ENCODE measurements around the gene COL5A1. TPM values are rescaled to one million over a fixed set of nuclear protein-coding genes. Genes with fewer than 3 reads are reported as not detected.

The COL5A1 gene
- total RNA-seq, 1 donor from 2014 or later: 2.9 TPM

GRCh38 chr9:134756098-134756497, 114.5 kb downstream of the COL5A1 start:
- DNase-seq (ENCODE audit: low spot score in 2 of 2) (no peak), FAIRE-seq (no peak)

- FAIRE-seq (no peak), DNase-seq (ENCODE audit: low spot score in 2 of 2) (no peak)
These were observed 115.8 kb downstream of the COL5A1 start for GRCh38 chr9:134757216-134757975.

- FAIRE-seq: no peak
These were observed 117.5 kb downstream of the COL5A1 start for GRCh38 chr9:134758949-134759607.

DNA sequence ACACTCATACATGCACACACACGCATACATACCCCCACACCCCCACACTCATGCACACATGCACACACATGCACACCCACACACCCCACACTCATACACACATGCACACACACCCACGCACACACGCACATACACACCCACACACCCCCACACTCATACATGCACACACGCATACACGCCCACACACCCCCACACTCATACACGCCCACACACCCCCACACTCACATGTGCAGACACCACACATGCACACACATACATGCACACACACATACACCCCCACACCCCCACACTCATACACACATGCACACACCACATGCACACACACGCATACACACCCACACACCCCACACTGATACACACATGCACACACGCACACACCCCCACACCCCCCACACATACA, 118.3 kb downstream of the COL5A1 start:
- DNase-seq (ENCODE audit: low spot score in 2 of 2) (no peak), FAIRE-seq (no peak)

More at GRCh38 chr9:134758949-134759607, 117.5 kb downstream of the COL5A1 start:
- no peak for DNase-seq (ENCODE audit: low spot score in 2 of 2)

- FAIRE-seq (no peak), DNase-seq (ENCODE audit: low spot score in 2 of 2) (no peak)
These were observed 119.3 kb downstream of the COL5A1 start for GRCh38 chr9:134760750-134761420.

DNA sequence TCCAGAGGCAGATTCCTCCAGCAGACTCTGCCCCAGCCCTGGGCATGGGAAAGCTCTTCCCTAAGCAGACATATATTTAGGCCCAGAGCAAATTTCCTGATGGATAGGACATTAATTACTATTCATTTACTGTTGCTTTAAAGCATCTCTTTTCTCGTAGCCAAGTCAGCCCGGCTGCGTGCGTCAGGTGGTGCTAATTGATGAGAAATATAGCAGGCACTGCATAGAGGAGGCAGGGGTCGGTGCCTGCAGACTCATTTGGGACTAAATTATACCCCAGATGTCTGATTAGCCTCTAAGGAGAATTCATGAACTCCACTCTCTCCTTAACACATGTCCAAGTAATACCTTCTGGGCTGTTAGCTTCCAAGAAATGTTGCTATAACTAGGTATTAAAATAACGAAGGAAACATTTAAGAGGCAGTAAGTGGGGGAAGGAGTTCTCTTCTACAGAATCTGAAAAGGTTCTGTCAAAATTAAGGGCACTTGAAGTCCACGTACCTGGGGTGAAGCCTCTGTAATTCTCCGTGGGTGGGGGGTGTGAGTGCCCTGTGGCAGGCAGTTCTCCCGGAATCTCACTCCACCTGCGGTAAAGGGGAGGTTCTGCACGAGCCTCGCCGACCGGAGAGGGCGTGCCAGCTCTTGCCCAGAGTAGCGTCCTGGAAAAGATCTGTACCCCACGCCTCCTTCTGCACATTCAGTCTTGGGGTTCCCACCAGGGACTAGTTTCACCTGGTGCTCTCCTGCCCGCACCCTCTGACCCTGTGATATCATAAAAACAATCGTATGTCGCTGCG, 123.1 kb downstream of the COL5A1 start:
- no peak for FAIRE-seq
- no peak for DNase-seq (ENCODE audit: low spot score in 2 of 2)

GRCh38 chr9:134765785-134766184, 124.2 kb downstream of the COL5A1 start:
- no peak for FAIRE-seq
- no peak for DNase-seq (ENCODE audit: low spot score in 2 of 2)

- FAIRE-seq (no peak), DNase-seq (ENCODE audit: low spot score in 2 of 2) (no peak)
These were observed 125.0 kb downstream of the COL5A1 start for GRCh38 chr9:134766587-134766986.

- FAIRE-seq (no peak), DNase-seq (ENCODE audit: low spot score in 2 of 2) (no peak)
These were observed 126.7 kb downstream of the COL5A1 start for GRCh38 chr9:134768332-134768708.

GRCh38 chr9:134768709-134769351, 127.2 kb downstream of the COL5A1 start:
- FAIRE-seq (no peak), DNase-seq (ENCODE audit: low spot score in 2 of 2) (peak in 1 of 2 donors; percentile 51)

GRCh38 chr9:134770972-134771971, 129.7 kb downstream of the COL5A1 start:
- FAIRE-seq (no peak), DNase-seq (ENCODE audit: low spot score in 2 of 2) (no peak)

GRCh38 chr9:134772331-134772730, 130.7 kb downstream of the COL5A1 start:
- FAIRE-seq (no peak), DNase-seq (ENCODE audit: low spot score in 2 of 2) (no peak)

GRCh38 chr9:134773842-134774241, 132.2 kb downstream of the COL5A1 start:
- DNase-seq (ENCODE audit: low spot score in 2 of 2) (no peak), FAIRE-seq (no peak)

DNA sequence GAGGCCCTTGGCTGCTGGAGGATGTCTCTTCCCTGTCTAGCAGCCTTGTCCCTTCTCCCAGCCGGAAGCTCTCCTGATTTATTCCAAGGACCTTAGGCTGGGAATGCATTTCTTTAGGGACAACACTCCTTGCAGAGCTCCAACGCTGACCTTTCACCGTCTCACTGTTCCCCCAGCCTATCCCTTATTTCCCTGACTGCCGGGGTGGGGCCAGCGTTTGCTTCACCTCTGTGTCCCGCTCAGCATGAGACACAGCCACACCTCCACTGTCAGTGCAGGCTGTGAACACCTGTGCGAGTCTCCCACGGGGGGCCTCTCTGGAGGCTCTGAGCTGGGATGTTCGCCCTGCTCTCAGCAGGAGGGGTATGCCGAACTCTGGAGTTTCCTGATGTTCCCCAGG, 132.8 kb downstream of the COL5A1 start:
- DNase-seq (ENCODE audit: low spot score in 2 of 2) (no peak), FAIRE-seq (no peak)

DNA sequence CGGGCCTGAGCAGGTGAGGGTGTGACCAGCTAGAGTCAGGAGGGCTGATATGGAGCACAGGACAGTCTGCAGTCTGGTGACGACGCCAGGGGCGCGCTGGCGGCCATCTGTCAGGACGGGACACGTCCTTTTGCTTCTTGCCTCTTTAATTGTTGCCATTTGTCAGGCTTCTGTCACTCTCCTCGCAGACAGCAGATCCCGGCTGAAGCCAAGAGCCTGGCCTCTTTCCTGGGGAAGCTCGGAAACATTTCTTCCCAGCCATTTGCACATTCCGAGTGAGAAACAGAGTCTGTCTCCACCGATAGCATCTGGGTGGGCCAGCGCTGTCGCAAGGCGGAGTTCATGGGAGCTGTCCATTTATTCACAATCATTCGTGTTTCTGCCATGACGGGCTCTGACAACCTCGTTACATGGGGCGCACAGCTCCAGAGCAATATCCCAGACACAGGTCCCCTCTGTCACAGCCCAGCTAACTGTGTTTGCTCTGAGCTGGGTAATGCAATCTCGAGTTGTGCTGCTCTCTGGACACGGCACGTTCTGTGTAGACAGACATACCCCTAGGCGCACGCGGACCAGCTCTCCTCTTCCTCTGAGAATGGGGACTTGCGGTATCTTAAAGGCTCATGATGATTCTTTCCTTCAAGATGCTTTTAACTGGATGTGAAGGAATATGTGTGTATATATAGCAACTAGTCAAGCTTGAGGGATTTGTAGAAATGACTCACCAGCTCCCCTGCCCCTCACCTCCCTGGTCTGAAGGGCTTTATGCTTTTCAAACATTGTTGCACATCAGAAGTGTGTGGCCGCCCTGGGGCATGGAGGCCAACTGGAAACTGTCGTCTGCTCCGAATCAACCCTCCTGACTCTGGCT, 133.7 kb downstream of the COL5A1 start:
- DNase-seq (ENCODE audit: low spot score in 2 of 2) (no peak), FAIRE-seq (no peak)

DNA sequence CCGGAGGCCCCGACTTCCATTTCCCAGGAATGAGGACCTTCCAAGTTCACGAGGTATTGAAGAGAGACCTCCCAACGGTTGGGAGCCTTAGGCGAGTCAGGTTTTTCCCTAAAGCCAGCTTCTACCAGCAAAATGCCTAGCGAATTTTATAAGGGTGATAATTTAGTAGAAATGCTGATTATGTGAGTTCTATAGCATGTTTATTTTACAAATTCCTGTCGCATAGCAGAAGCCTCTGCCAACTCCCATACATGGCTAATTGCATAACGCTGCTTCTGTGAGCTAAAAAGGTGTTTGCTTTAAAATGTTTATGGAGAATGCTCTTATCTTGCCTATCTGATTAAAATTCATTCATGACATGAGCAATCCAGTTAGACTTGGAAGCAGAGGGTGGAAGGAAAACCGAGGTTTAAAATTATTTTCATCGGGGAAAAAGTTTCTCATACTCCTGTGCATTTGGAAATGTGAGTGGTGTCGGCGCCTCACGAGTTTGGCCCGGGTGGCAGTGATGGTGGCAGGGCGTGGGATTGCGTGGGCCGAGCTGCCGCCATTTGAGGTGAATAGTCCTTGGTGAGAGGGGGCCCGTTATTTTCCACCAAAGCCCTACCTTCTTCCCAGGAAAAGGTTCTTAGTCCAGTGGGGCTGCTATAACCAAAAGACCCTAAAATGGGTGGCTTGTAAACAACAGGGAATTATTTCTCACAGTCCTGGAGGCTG, 134.6 kb downstream of the COL5A1 start:
- FAIRE-seq (no peak), DNase-seq (ENCODE audit: low spot score in 2 of 2) (no peak)

- no peak for FAIRE-seq
These were observed 135.6 kb downstream of the COL5A1 start for GRCh38 chr9:134777153-134777552.

More at GRCh38 chr9:134777153-134777552, 135.6 kb downstream of the COL5A1 start:
- no peak for DNase-seq (ENCODE audit: low spot score in 2 of 2)

All from frontal cortex (tissue), 4 donors.